Measurements from ENCODE around the gene SET.

SET gene

GRCh38 chr9:128728298-128728697, 39.3 kb downstream of the SET start:
- in situ Hi-C loops (cut with MboI; ENCODE audit: low sequenced_read_pairs) = no loop called here

- in situ Hi-C loops (cut with MboI; ENCODE audit: low sequenced_read_pairs) = no loop called here
Observed at GRCh38 chr9:128729302-128729701, 40.3 kb downstream of the SET start.

GRCh38 chr9:128729766-128730517, 40.9 kb downstream of the SET start:
- in situ Hi-C loops (cut with MboI; ENCODE audit: low sequenced_read_pairs) = no loop called here

GRCh38 chr9:128731093-128731492, 42.1 kb downstream of the SET start:
- in situ Hi-C loops (cut with MboI; ENCODE audit: low sequenced_read_pairs) = no loop called here

- in situ Hi-C loops (cut with MboI; ENCODE audit: low sequenced_read_pairs) = no loop called here
Observed at GRCh38 chr9:128731691-128732090, 42.7 kb downstream of the SET start.

GRCh38 chr9:128732576-128732975, 43.6 kb downstream of the SET start:
- in situ Hi-C loops (cut with MboI; ENCODE audit: low sequenced_read_pairs) = no loop called here

GRCh38 chr9:128733256-128733655, 44.2 kb downstream of the SET start:
- in situ Hi-C loops (cut with MboI; ENCODE audit: low sequenced_read_pairs) = no loop called here

- in situ Hi-C loops (cut with MboI; ENCODE audit: low sequenced_read_pairs) = no loop called here
Observed at GRCh38 chr9:128735373-128735772, 46.4 kb downstream of the SET start.

GRCh38 chr9:128742401-128742800, 53.4 kb downstream of the SET start:
- in situ Hi-C loops (cut with MboI; ENCODE audit: low sequenced_read_pairs) = no loop called here

GRCh38 chr9:128743421-128743820, 54.4 kb downstream of the SET start:
- in situ Hi-C loops (cut with MboI; ENCODE audit: low sequenced_read_pairs) = no loop called here
